Neural progenitor cell (in vitro differentiated cells): Measurements from ENCODE around the gene RARG. TPM values are rescaled to one million over a fixed set of nuclear protein-coding genes. Genes with fewer than 3 reads are reported as not detected.

Experiments
- DNase-seq: peaks from one replicate; pipeline ENCODE4 v3.0.0-alpha.2; 2016; ENCODE audit warnings: low spot score
- H2AFZ ChIP-seq: fragments of 200-600 bp; sonication (generic); replicated peaks from 2 replicates; pipeline ENCODE4 v1.6.1; 2016; ENCODE audit warnings: antibody characterized with exemption
- H3F3A ChIP-seq: fragments of 200-600 bp; sonication (generic); 2 replicates; pipeline ENCODE4 v1.6.1; 2016; ENCODE audit warnings: antibody characterized with exemption, low read depth
- H3K27ac ChIP-seq: fragments of 200-600 bp; sonication (generic); 2 replicates; pipeline ENCODE4 v1.5.1; 2016; ENCODE audit warnings: mild to moderate bottlenecking
- H3K27me3 ChIP-seq: fragments of 200-600 bp; sonication (generic); 2 replicates; pipeline ENCODE4 v1.6.1; 2016; ENCODE audit warnings: mild to moderate bottlenecking, moderate library complexity
- H3K36me3 ChIP-seq: fragments of 200-600 bp; sonication (generic); 2 replicates; pipeline ENCODE4 v1.5.1; 2016
- H3K4me1 ChIP-seq: fragments of 200-600 bp; sonication (generic); 2 replicates; pipeline ENCODE4 v1.6.1; 2016; ENCODE audit warnings: mixed run types
- H3K4me2 ChIP-seq: fragments of 200-600 bp; sonication (generic); 2 replicates; pipeline ENCODE4 v1.6.1; 2016
- H3K4me3 ChIP-seq: fragments of 200-600 bp; sonication (generic); 2 replicates; pipeline ENCODE4 v1.5.1; 2016
- H3K79me2 ChIP-seq: fragments of 200-600 bp; sonication (generic); 2 replicates; pipeline ENCODE4 v1.6.1; 2016; ENCODE audit warnings: low read depth
- H3K9ac ChIP-seq: fragments of 200-600 bp; sonication (generic); 2 replicates; pipeline ENCODE4 v1.6.1; 2016
- H3K9me3 ChIP-seq: fragments of 200-600 bp; sonication (generic); 2 replicates; pipeline ENCODE4 v1.5.1; 2016; ENCODE audit warnings: low read depth
- H4K20me1 ChIP-seq: fragments of 200-600 bp; sonication (generic); 2 replicates; pipeline ENCODE4 v1.6.1; 2016; ENCODE audit warnings: low read depth
- H3K27ac Mint-ChIP-seq: 3 replicates; pipeline ENCODE4 v1.8.0; 2021; ENCODE audit warnings: mixed read lengths
- H3K27me3 Mint-ChIP-seq: 2 replicates; pipeline ENCODE4 v1.8.0; 2022; ENCODE audit warnings: low read depth, mild to moderate bottlenecking, inconsistent platforms, moderate library complexity, mixed read lengths; ENCODE audit not compliant: insufficient read depth
- H3K36me3 Mint-ChIP-seq: 3 replicates; pipeline ENCODE4 v1.8.0; 2021; ENCODE audit warnings: mixed read lengths
- H3K4me1 Mint-ChIP-seq: 3 replicates; pipeline ENCODE4 v1.8.0; 2021; ENCODE audit warnings: mixed read lengths
- H3K4me3 Mint-ChIP-seq: 3 replicates; pipeline ENCODE4 v1.8.0; 2021; ENCODE audit warnings: mild to moderate bottlenecking, moderate library complexity, mixed read lengths
- H3K9me3 Mint-ChIP-seq: 3 replicates; pipeline ENCODE4 v1.8.0; 2020; ENCODE audit warnings: mixed read lengths
- CTCF ChIP-seq: fragments of 200-600 bp; sonication (generic); IDR thresholded peaks from 2 replicates; pipeline ENCODE4 v1.5.1; 2017; ENCODE audit warnings: antibody characterized with exemption, mild to moderate bottlenecking
- EZH2 ChIP-seq: fragments of 200-600 bp; sonication (generic); IDR thresholded peaks from 2 replicates; pipeline ENCODE4 v1.6.1; 2017; ENCODE audit warnings: antibody characterized with exemption, mild to moderate bottlenecking, moderate library complexity
- EZH2phosphoT487 ChIP-seq: fragments of 200-600 bp; sonication (generic); IDR thresholded peaks from 2 replicates; pipeline ENCODE4 v1.6.1; 2017; ENCODE audit warnings: antibody characterized with exemption
- total RNA-seq: library from RNA; depleted of rRNA; stranded (reverse); fragments of >200 nt; gene quantifications from 2 replicates; pipeline ENCODE4 v1.2.3, GENCODE V29; 2015; ENCODE audit warnings: low replicate concordance

The RARG gene
- total RNA-seq, 1 donor from 2014 or later = 17.0 TPM

GRCh38 chr12:53217931-53218307 is 14.1 kb downstream of the RARG start:
- Histone ChIP-seq H3K36me3 (no peaks in the 10 kb centered on the region), H3K27me3 (peaks cover 16% of the 10 kb centered on the region), H3F3A (peaks cover 63% of the 10 kb centered on the region), H3K79me2 (peaks cover 41% of the 10 kb centered on the region), H3K27ac (no peak overlapping the region), H3K9me3 (no peaks in the 10 kb centered on the region), H3K4me1 (peaks cover 45% of the 10 kb centered on the region), H4K20me1 (peaks cover 4% of the 10 kb centered on the region), H3K9ac (no peak overlapping the region), H3K4me2 (peak overlapping the region; percentile 77), H3K4me3 (peak overlapping the region; percentile 51), H2AFZ (no peak overlapping the region)
- no peak for DNase-seq
- H3K36me3 Mint-ChIP-seq = no peaks in the 10 kb centered on the region
- TF ChIP-seq CTCF = no peak
- H3K9me3 Mint-ChIP-seq = no peaks in the 10 kb centered on the region
- H3K27ac Mint-ChIP-seq = no peak overlapping the region
- H3K4me1 Mint-ChIP-seq = peaks cover 54% of the 10 kb centered on the region
- peaks cover 36% of the 10 kb centered on the region for H3K27me3 Mint-ChIP-seq
- peak overlapping the region; percentile 78 for H3K4me3 Mint-ChIP-seq

- Mint-ChIP-seq H3K4me1 (peaks cover 49% of the 10 kb centered on the region), H3K27me3 (peaks cover 36% of the 10 kb centered on the region), H3K9me3 (no peaks in the 10 kb centered on the region), H3K36me3 (no peaks in the 10 kb centered on the region), H3K4me3 (peak overlapping the region; percentile 78), H3K27ac (no peak overlapping the region)
- H3K27ac ChIP-seq = no peak overlapping the region
- no peak for TF ChIP-seq EZH2phosphoT487
- TF ChIP-seq EZH2 = no peak
- TF ChIP-seq CTCF = no peak
- no peaks in the 10 kb centered on the region for H3K9me3 ChIP-seq
- no peak overlapping the region for H3K9ac ChIP-seq
- no peaks in the 10 kb centered on the region for H3K36me3 ChIP-seq
- peaks cover 41% of the 10 kb centered on the region for H3K79me2 ChIP-seq
- H3K4me1 ChIP-seq = peaks cover 39% of the 10 kb centered on the region
- peak; percentile 79 for DNase-seq
- H3K4me2 ChIP-seq = peak overlapping the region; percentile 77
- peaks cover 4% of the 10 kb centered on the region for H4K20me1 ChIP-seq
- no peak overlapping the region for H2AFZ ChIP-seq
- H3K27me3 ChIP-seq = peaks cover 16% of the 10 kb centered on the region
- H3K4me3 ChIP-seq = peak overlapping the region; percentile 9
- H3F3A ChIP-seq = peaks cover 60% of the 10 kb centered on the region
Measured at GRCh38 chr12:53217051-53217930, 14.7 kb downstream of the RARG start.

GRCh38 chr12:53215497-53215896 is 16.5 kb downstream of the RARG start:
- Histone ChIP-seq H3F3A (peaks cover 48% of the 10 kb centered on the region), H3K79me2 (peaks cover 41% of the 10 kb centered on the region), H3K27ac (no peak overlapping the region), H3K4me1 (peaks cover 35% of the 10 kb centered on the region), H3K4me2 (no peak overlapping the region), H3K9me3 (no peaks in the 10 kb centered on the region), H3K9ac (no peak overlapping the region), H4K20me1 (peaks cover 4% of the 10 kb centered on the region), H3K36me3 (no peaks in the 10 kb centered on the region), H3K27me3 (peaks cover 16% of the 10 kb centered on the region), H2AFZ (no peak overlapping the region), H3K4me3 (no peak overlapping the region)
- no peak for DNase-seq
- Mint-ChIP-seq H3K27ac (no peak overlapping the region), H3K9me3 (no peaks in the 10 kb centered on the region), H3K4me3 (no peak overlapping the region), H3K36me3 (no peaks in the 10 kb centered on the region), H3K27me3 (peaks cover 35% of the 10 kb centered on the region), H3K4me1 (peaks cover 47% of the 10 kb centered on the region)
- no peak for TF ChIP-seq EZH2
- TF ChIP-seq CTCF = no peak
- TF ChIP-seq EZH2phosphoT487 = no peak
